ENCODE measurements around the gene GRIA3.

GRIA3 gene

GRCh38 chrX:123223409-123223808, 39.3 kb downstream of the GRIA3 start:
- H3K27me3 Mint-ChIP-seq (ENCODE audit: low read depth): peaks cover 3% of the 10 kb centered on the region
- H3K4me3 Mint-ChIP-seq: no peak overlapping the region
- no peaks in the 10 kb centered on the region for H3K9me3 Mint-ChIP-seq
- H3K27ac Mint-ChIP-seq: no peak overlapping the region
- no peaks in the 10 kb centered on the region for H3K36me3 Mint-ChIP-seq (ENCODE audit: low read depth)
- no peak for TF ChIP-seq CTCF (IDR thresholded peaks at IDR 0.05; ENCODE audit: unreplicated experiment in 3 of 3)
- H3K4me1 Mint-ChIP-seq: no peaks in the 10 kb centered on the region

GRCh38 chrX:123223859-123224258, 39.8 kb downstream of the GRIA3 start:
- Mint-ChIP-seq H3K4me1 (no peaks in the 10 kb centered on the region), H3K36me3 (ENCODE audit: low read depth) (no peaks in the 10 kb centered on the region), H3K9me3 (no peaks in the 10 kb centered on the region), H3K27me3 (ENCODE audit: low read depth) (peaks cover 3% of the 10 kb centered on the region), H3K4me3 (no peak overlapping the region), H3K27ac (no peak overlapping the region)
- TF ChIP-seq CTCF (IDR thresholded peaks at IDR 0.05; ENCODE audit: unreplicated experiment in 3 of 3): no peak

- no peak overlapping the region for H3K27ac Mint-ChIP-seq
- no peaks in the 10 kb centered on the region for H3K4me1 Mint-ChIP-seq
- TF ChIP-seq CTCF (IDR thresholded peaks at IDR 0.05; ENCODE audit: unreplicated experiment in 3 of 3): no peak
- H3K36me3 Mint-ChIP-seq (ENCODE audit: low read depth): no peaks in the 10 kb centered on the region
- H3K4me3 Mint-ChIP-seq: no peak overlapping the region
- no peaks in the 10 kb centered on the region for H3K27me3 Mint-ChIP-seq (ENCODE audit: low read depth)
- H3K9me3 Mint-ChIP-seq: no peaks in the 10 kb centered on the region
Measured at GRCh38 chrX:123230798-123231197, 46.7 kb downstream of the GRIA3 start.

- H3K36me3 Mint-ChIP-seq (ENCODE audit: low read depth): no peaks in the 10 kb centered on the region
- H3K9me3 Mint-ChIP-seq: no peaks in the 10 kb centered on the region
- no peak for TF ChIP-seq CTCF (IDR thresholded peaks at IDR 0.05; ENCODE audit: unreplicated experiment in 3 of 3)
- H3K4me3 Mint-ChIP-seq: no peak overlapping the region
- H3K4me1 Mint-ChIP-seq: peaks cover 7% of the 10 kb centered on the region
- no peak overlapping the region for H3K27ac Mint-ChIP-seq
- H3K27me3 Mint-ChIP-seq (ENCODE audit: low read depth): no peaks in the 10 kb centered on the region
Measured at GRCh38 chrX:123236859-123237258, 52.8 kb downstream of the GRIA3 start.

- H3K27ac Mint-ChIP-seq: no peak overlapping the region
Measured at GRCh38 chrX:123237271-123237670, 53.2 kb downstream of the GRIA3 start.

More at GRCh38 chrX:123237271-123237670, 53.2 kb downstream of the GRIA3 start:
- Mint-ChIP-seq H3K4me1 (peaks cover 7% of the 10 kb centered on the region), H3K27me3 (ENCODE audit: low read depth) (no peaks in the 10 kb centered on the region), H3K4me3 (no peak overlapping the region), H3K36me3 (ENCODE audit: low read depth) (no peaks in the 10 kb centered on the region), H3K9me3 (no peaks in the 10 kb centered on the region)
- no peak for TF ChIP-seq CTCF (IDR thresholded peaks at IDR 0.05; ENCODE audit: unreplicated experiment in 3 of 3)

Measured in nephron (organoid).